ENCODE measurements around the gene EXOSC5.

The EXOSC5 gene

GRCh38 chr19:41339936-41340335 lies 57.2 kb downstream of the EXOSC5 start:
- no peak for DNase-seq

Measured in NCI-H446 treated with DMSO at 0.1 percent for 48 hours (cell line).